Measurements from ENCODE around the gene SLC38A4. TPM values are rescaled to one million over a fixed set of nuclear protein-coding genes. Genes with fewer than 3 reads are reported as not detected.

The SLC38A4 gene
- total RNA-seq, 1 experiment from 2014 or later = 0.09 TPM

- intact Hi-C loops (cut with micrococcal nuclease; ENCODE audit: unreplicated experiment) = no loop called here
- Histone ChIP-seq H3K9me3 (ENCODE audit: insufficient read depth, low read depth) (no peaks in the 10 kb centered on the region), H3K9me2 (ENCODE audit: insufficient read depth) (0 out of 2 replicates have a peak, but pooled peaks cover 3% of the 10 kb centered on the region), H3K36me3 (ENCODE audit: low read depth) (no peaks in the 10 kb centered on the region), H3K27ac (no peak overlapping the region), H3K27me3 (ENCODE audit: insufficient read depth, low read depth) (no peaks in the 10 kb centered on the region), H2AFZ (no peak overlapping the region), H3F3A (ENCODE audit: insufficient read depth, low read depth) (no peaks in the 10 kb centered on the region), H3K4me3 (no peak overlapping the region), H3K4me2 (no peak overlapping the region), H3K79me2 (ENCODE audit: low read depth) (no peaks in the 10 kb centered on the region), H4K20me1 (ENCODE audit: insufficient read depth) (no peaks in the 10 kb centered on the region), H3K4me1 (replicated peaks; ENCODE audit: insufficient read depth) (peaks cover 11% of the 10 kb centered on the region)
- no peak for DNase-seq
- CTCF ChIA-PET = no interaction called here
- TF ChIP-seq EZH2 (IDR thresholded peaks at IDR 0.05; ENCODE audit: low read depth) = no peak
- TF ChIP-seq CTCF (conservative IDR thresholded peaks at IDR 0.05) = no peak
- BruUV-seq (replicated peaks) = no TSS peak
- POLR2A ChIA-PET (ENCODE audit: unreplicated experiment) = no interaction called here
Observed at GRCh38 chr12:46777587-46777986, 48.2 kb downstream of the SLC38A4 start.

- no peak overlapping the region for H3K4me3 ChIP-seq
- intact Hi-C loops (cut with micrococcal nuclease; ENCODE audit: unreplicated experiment) = no loop called here
Observed at GRCh38 chr12:46775796-46776195, 50.0 kb downstream of the SLC38A4 start.

GRCh38 chr12:46774322-46774633 lies 51.5 kb downstream of the SLC38A4 start:
- H3K79me2 ChIP-seq (ENCODE audit: low read depth) = no peaks in the 10 kb centered on the region
- peak overlapping the region; percentile 38; the same call in 1 of the 2 replicates for H3K4me2 ChIP-seq

More at GRCh38 chr12:46775796-46776195, 50.0 kb downstream of the SLC38A4 start:
- Histone ChIP-seq H2AFZ (no peak overlapping the region), H3K4me2 (no peak overlapping the region), H3F3A (ENCODE audit: insufficient read depth, low read depth) (no peaks in the 10 kb centered on the region), H3K9me3 (ENCODE audit: insufficient read depth, low read depth) (no peaks in the 10 kb centered on the region), H3K27ac (no peak overlapping the region), H3K27me3 (ENCODE audit: insufficient read depth, low read depth) (no peaks in the 10 kb centered on the region), H3K4me1 (replicated peaks; ENCODE audit: insufficient read depth) (peaks cover 17% of the 10 kb centered on the region), H3K79me2 (ENCODE audit: low read depth) (no peaks in the 10 kb centered on the region), H3K9me2 (ENCODE audit: insufficient read depth) (no peaks in the 10 kb centered on the region), H3K36me3 (ENCODE audit: low read depth) (no peaks in the 10 kb centered on the region), H4K20me1 (ENCODE audit: insufficient read depth) (no peaks in the 10 kb centered on the region)
- TF ChIP-seq EZH2 (IDR thresholded peaks at IDR 0.05; ENCODE audit: low read depth) (no peak), CTCF (conservative IDR thresholded peaks at IDR 0.05) (no peak)
- ChIA-PET POLR2A (ENCODE audit: unreplicated experiment) (interaction anchor here (0.6 kb wide), 2 partner anchors 128 to 238 kb away, joined by 7 read pairs; no protein-coding TSS in a partner anchor), CTCF (no interaction called here)
- BruUV-seq (replicated peaks) = no TSS peak
- no peak for DNase-seq

More at GRCh38 chr12:46774322-46774633, 51.5 kb downstream of the SLC38A4 start:
- Histone ChIP-seq H3K9me2 (ENCODE audit: insufficient read depth) (no peaks in the 10 kb centered on the region), H3K36me3 (ENCODE audit: low read depth) (no peaks in the 10 kb centered on the region), H3K4me3 (no peak overlapping the region), H3K27ac (no peak overlapping the region), H3K4me1 (replicated peaks; ENCODE audit: insufficient read depth) (peaks cover 30% of the 10 kb centered on the region), H2AFZ (no peak overlapping the region), H4K20me1 (ENCODE audit: insufficient read depth) (no peaks in the 10 kb centered on the region), H3F3A (ENCODE audit: insufficient read depth, low read depth) (no peaks in the 10 kb centered on the region; the same call in 1 of the 2 replicates), H3K9me3 (ENCODE audit: insufficient read depth, low read depth) (no peaks in the 10 kb centered on the region), H3K27me3 (ENCODE audit: insufficient read depth, low read depth) (no peaks in the 10 kb centered on the region)
- CTCF ChIA-PET = interaction anchor here (0.6 kb wide), 1 partner anchor 907 kb away, joined by 4 read pairs; no protein-coding TSS in a partner anchor
- intact Hi-C loops (cut with micrococcal nuclease; ENCODE audit: unreplicated experiment) = no loop called here
- BruUV-seq (replicated peaks) = no TSS peak
- no peak for DNase-seq
- TF ChIP-seq EZH2 (IDR thresholded peaks at IDR 0.05; ENCODE audit: low read depth) (no peak), CTCF (conservative IDR thresholded peaks at IDR 0.05) (no peak)
- POLR2A ChIA-PET (ENCODE audit: unreplicated experiment) = interaction anchor here (0.8 kb wide), 1 partner anchor 22 kb away, joined by 5 read pairs; no protein-coding TSS in a partner anchor

All from PC-9 (cell line).